H9 (cell line): ENCODE data around the gene ZSWIM8. TPM values are rescaled to one million over a fixed set of nuclear protein-coding genes. Genes with fewer than 3 reads are reported as not detected.

ENCODE experiments used
- DNase-seq: peaks from one replicate; pipeline ENCODE4 v3.0.0-alpha.2; 2017
- H2AFZ ChIP-seq: one replicate; pipeline ENCODE4 v1.6.1; 2013; ENCODE audit warnings: mild to moderate bottlenecking, low read length, control low read depth, moderate library complexity
- H2AK5ac ChIP-seq: 2 replicates; pipeline ENCODE4 v1.6.1; 2013; ENCODE audit warnings: low read length, control low read depth, mixed read lengths; ENCODE audit not compliant: insufficient read length
- H2BK120ac ChIP-seq: one replicate; pipeline ENCODE4 v1.6.1; 2013; ENCODE audit warnings: low read depth, mild to moderate bottlenecking, low read length, control low read depth, inconsistent platforms; ENCODE audit not compliant: poor library complexity, severe bottlenecking
- H2BK12ac ChIP-seq: 2 replicates; pipeline ENCODE4 v1.6.1; 2013; ENCODE audit warnings: low read length, control low read depth, mixed read lengths, low read depth; ENCODE audit not compliant: insufficient read length
- H2BK15ac ChIP-seq: 2 replicates; pipeline ENCODE4 v1.6.1; 2013; ENCODE audit warnings: low read depth, low read length, control low read depth
- H2BK20ac ChIP-seq: one replicate; pipeline ENCODE4 v1.6.1; 2013; ENCODE audit warnings: low read depth, mild to moderate bottlenecking, low read length, control low read depth, inconsistent platforms; ENCODE audit not compliant: poor library complexity, severe bottlenecking
- H2BK5ac ChIP-seq: 2 replicates; pipeline ENCODE4 v1.6.1; 2013; ENCODE audit warnings: low read length, control low read depth, mixed read lengths; ENCODE audit not compliant: insufficient read length
- H3K14ac ChIP-seq: 2 replicates; pipeline ENCODE4 v1.6.1; 2013; ENCODE audit warnings: low read length, control low read depth; ENCODE audit not compliant: insufficient read depth
- H3K18ac ChIP-seq: 2 replicates; pipeline ENCODE4 v1.6.1; 2013; ENCODE audit warnings: low read depth, mild to moderate bottlenecking, mixed read lengths, low read length, control low read depth; ENCODE audit not compliant: insufficient read length
- H3K23ac ChIP-seq: 2 replicates; pipeline ENCODE4 v1.6.1; 2013; ENCODE audit warnings: low read length, control low read depth, mixed read lengths, low read depth; ENCODE audit not compliant: insufficient read length
- H3K23me2 ChIP-seq: 2 replicates; pipeline ENCODE4 v1.6.1; 2013; ENCODE audit warnings: low read depth, mild to moderate bottlenecking, mixed read lengths, low read length, control low read depth; ENCODE audit not compliant: insufficient read length, poor library complexity, severe bottlenecking
- H3K27ac ChIP-seq: 2 replicates; pipeline ENCODE4 v1.5.1; 2013; ENCODE audit warnings: low read length, control low read depth, mixed read lengths, low read depth; ENCODE audit not compliant: insufficient read length
- H3K27me3 ChIP-seq: 2 replicates; pipeline ENCODE4 v1.6.1; 2013; ENCODE audit warnings: low read length, control low read depth, inconsistent platforms; ENCODE audit not compliant: insufficient read depth
- H3K4ac ChIP-seq: 2 replicates; pipeline ENCODE4 v1.6.1; 2013; ENCODE audit warnings: low read depth, mild to moderate bottlenecking, control low read depth, inconsistent platforms, low read length, moderate library complexity
- H3K4me1 ChIP-seq: 2 replicates; pipeline ENCODE4 v1.6.1; 2013; ENCODE audit warnings: low read length, control low read depth, inconsistent platforms; ENCODE audit not compliant: insufficient read depth
- H3K4me2 ChIP-seq: 2 replicates; pipeline ENCODE4 v1.6.1; 2013; ENCODE audit warnings: low read length, control low read depth, mixed read lengths; ENCODE audit not compliant: insufficient read length, insufficient read depth
- H3K56ac ChIP-seq: 2 replicates; pipeline ENCODE4 v1.6.1; 2013; ENCODE audit warnings: low read depth, mild to moderate bottlenecking, mixed read lengths, low read length, control low read depth; ENCODE audit not compliant: insufficient read length
- H3K79me1 ChIP-seq: 2 replicates; pipeline ENCODE4 v1.6.1; 2013; ENCODE audit warnings: low read depth, mild to moderate bottlenecking, moderate library complexity, low read length, control low read depth, inconsistent platforms; ENCODE audit not compliant: insufficient read depth, poor library complexity, severe bottlenecking
- H3K79me2 ChIP-seq: 2 replicates; pipeline ENCODE4 v1.6.1; 2013; ENCODE audit warnings: low read length, control low read depth, inconsistent platforms; ENCODE audit not compliant: insufficient read depth
- H3K9ac ChIP-seq: 2 replicates; pipeline ENCODE4 v1.6.1; 2013; ENCODE audit warnings: low read length, control low read depth, mixed read lengths; ENCODE audit not compliant: insufficient read length; ENCODE audit errors: extremely low read depth
- H3K9me3 ChIP-seq: one replicate; pipeline ENCODE4 v1.6.1; 2013; ENCODE audit warnings: low read depth, low read length, inconsistent platforms; ENCODE audit not compliant: control insufficient read depth
- H3T11ph ChIP-seq: one replicate; pipeline ENCODE4 v1.6.1; 2013; ENCODE audit warnings: mild to moderate bottlenecking, low read length, control low read depth, inconsistent platforms
- H4K20me1 ChIP-seq: one replicate; pipeline ENCODE4 v1.6.1; 2013; ENCODE audit not compliant: control insufficient read depth, insufficient read length, insufficient read depth
- H4K5ac ChIP-seq: 2 replicates; pipeline ENCODE4 v1.6.1; 2013; ENCODE audit warnings: low read depth, mild to moderate bottlenecking, mixed read lengths, low read length, control low read depth; ENCODE audit not compliant: insufficient read length
- H4K8ac ChIP-seq: replicated peaks from 2 replicates; pipeline ENCODE4 v1.6.1; 2013; ENCODE audit warnings: low read length, control low read depth, mixed read lengths, low read depth; ENCODE audit not compliant: insufficient read length
- H4K91ac ChIP-seq: 2 replicates; pipeline ENCODE4 v1.6.1; 2013; ENCODE audit warnings: low read depth, mild to moderate bottlenecking, moderate library complexity, mixed read lengths, low read length, control low read depth; ENCODE audit not compliant: insufficient read length
- H3K27ac Mint-ChIP-seq, 3 experiments: 2 replicates in 2 of 3; 3 replicates in 1 of 3; pipeline ENCODE4 v1.8.0; 2020 to 2021; ENCODE audit warnings: mixed read lengths in 3 of 3, mild to moderate bottlenecking in 1 of 3, moderate library complexity in 1 of 3
- H3K27me3 Mint-ChIP-seq: 2 replicates; pipeline ENCODE4 v1.8.0; 2021; ENCODE audit warnings: low read depth, mild to moderate bottlenecking, moderate library complexity, mixed read lengths
- H3K36me3 Mint-ChIP-seq, 3 experiments: 2 replicates in 2 of 3; 3 replicates in 1 of 3; pipeline ENCODE4 v1.8.0; 2020 to 2021; ENCODE audit warnings: low read depth in 3 of 3, mixed read lengths in 3 of 3; ENCODE audit not compliant: insufficient read depth in 1 of 3
- H3K4me1 Mint-ChIP-seq, 2 experiments: 2 replicates each; pipeline ENCODE4 v1.8.0; 2020; ENCODE audit warnings: mixed read lengths in 2 of 2
- H3K4me3 Mint-ChIP-seq, 2 experiments: 2 replicates in 1 of 2; 3 replicates in 1 of 2; pipeline ENCODE4 v1.8.0; 2020 to 2021; ENCODE audit warnings: mild to moderate bottlenecking in 2 of 2, mixed read lengths in 2 of 2, moderate library complexity in 1 of 2
- H3K9me3 Mint-ChIP-seq, 2 experiments: 2 replicates in 1 of 2; 3 replicates in 1 of 2; pipeline ENCODE4 v1.8.0; 2020; ENCODE audit warnings: mild to moderate bottlenecking in 2 of 2, mixed read lengths in 2 of 2, moderate library complexity in 1 of 2
- CTCF ChIP-seq: fragments of 200-600 bp; sonication (generic); conservative IDR thresholded peaks from 3 replicates; pipeline ENCODE4 v1.8.0; 2021; ENCODE audit warnings: antibody characterized with exemption, mild to moderate bottlenecking
- WGBS: extraction: QIAGEN DNeasy Blood & Tissue Kit; methylation state at CpG from one replicate; pipeline ENCODE4 v1.1.7; 2013; ENCODE audit warnings: missing lambda C conversion rate, low lambda C conversion rate, mixed read lengths; ENCODE audit not compliant: insufficient read length; ENCODE audit errors: extremely low coverage; 5-methylcytosine and 5-hydroxymethylcytosine counted together
- total RNA-seq: library from RNA; stranded (reverse); gene quantifications from 2 replicates; pipeline ENCODE4 v1.2.1, GENCODE V29; 2021

The ZSWIM8 gene
- total RNA-seq, 1 experiment from 2014 or later, result 41.0 TPM

DNA sequence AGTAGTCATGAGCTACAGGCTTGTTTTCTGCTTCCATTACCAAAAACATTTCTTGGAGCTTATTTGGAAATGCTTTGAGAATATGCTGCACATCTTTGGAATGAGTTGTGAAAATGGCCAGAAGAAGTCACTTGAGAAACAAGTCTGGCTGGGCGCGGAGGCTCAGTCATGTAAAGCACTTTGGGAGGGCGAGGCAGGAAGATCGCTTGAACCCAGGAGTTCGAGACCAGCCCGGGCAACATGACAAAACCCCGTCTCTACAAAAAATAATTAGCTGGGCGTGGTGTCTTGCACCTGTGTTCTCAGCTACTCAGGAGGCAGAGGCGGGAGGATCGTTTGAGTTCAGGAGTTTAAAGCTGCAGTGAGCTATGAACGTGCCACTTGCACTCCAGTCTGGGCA is 4.4 kb upstream of the ZSWIM8 start:
- WGBS, result no CpG with 5 or more reads among the region's 11 CpGs
- H3K23me2 ChIP-seq, result peaks cover 6% of the 10 kb centered on the region

More for the DNA sequence above, 4.4 kb upstream of the ZSWIM8 start:
- no peak overlapping the region for H2BK5ac ChIP-seq
- no peak overlapping the region for H3T11ph ChIP-seq
- no peak for DNase-seq
- peak overlapping the region; percentile 89 for H3K9ac ChIP-seq
- H3K27ac ChIP-seq, result no peak overlapping the region
- H3K79me1 ChIP-seq, result peaks cover 11% of the 10 kb centered on the region
- no peak overlapping the region for H3K23ac ChIP-seq
- Mint-ChIP-seq H3K4me1 (peaks cover 27% of the 10 kb centered on the region in 2 experiments), H3K27ac (peak overlapping the region in 1 of 3 experiments; percentile 24; a peak in 1 of 7 replicates), H3K4me3 (peak overlapping the region; percentile 99), H3K27me3 (no peaks in the 10 kb centered on the region), H3K36me3 (peaks cover 8 to 29% (median 26%) of the 10 kb centered on the region in 3 experiments; a peak in 6 of 7 replicates), H3K9me3 (no peaks in the 10 kb centered on the region)
- no peak overlapping the region for H3K56ac ChIP-seq
- H2AK5ac ChIP-seq, result no peak overlapping the region
- H2BK15ac ChIP-seq, result no peak overlapping the region
- peaks cover 10% of the 10 kb centered on the region; the same call in 1 of the 2 replicates for H3K79me2 ChIP-seq
- H2BK20ac ChIP-seq, result no peak overlapping the region
- no peak overlapping the region for H3K4ac ChIP-seq
- H3K9me3 ChIP-seq, result no peaks in the 10 kb centered on the region
- no peak overlapping the region for H4K91ac ChIP-seq
- no peak for TF ChIP-seq CTCF
- no peak overlapping the region for H4K8ac ChIP-seq
- no peak overlapping the region for H2AFZ ChIP-seq
- peak overlapping the region; percentile 55 for H4K5ac ChIP-seq
- no peak overlapping the region for H2BK120ac ChIP-seq
- H3K14ac ChIP-seq, result no peak overlapping the region
- H3K4me1 ChIP-seq, result no peaks in the 10 kb centered on the region; the same call in 1 of the 2 replicates
- peak overlapping the region; percentile 99 for H3K4me2 ChIP-seq
- H3K18ac ChIP-seq, result no peak overlapping the region
- H2BK12ac ChIP-seq, result no peak overlapping the region
- H3K27me3 ChIP-seq, result no peaks in the 10 kb centered on the region
- H4K20me1 ChIP-seq, result no peaks in the 10 kb centered on the region
